Occipital lobe (tissue), 2 donors: Measurements from ENCODE around the gene WDTC1. TPM values are rescaled to one million over a fixed set of nuclear protein-coding genes. Genes with fewer than 3 reads are reported as not detected.
A peak's percentile ranks its signal among the peaks of the same experiment; 100 is the strongest.
"Not testable (repeated sequence)": the region's sequence is repeated elsewhere in the genome, so short reads cannot be mapped to it uniquely, and the experiment has no call there.

Experiments used
- DNase-seq: peaks from one replicate; lab custom pipeline; 2025; lab: John Stamatoyannopoulos, UW
- total RNA-seq: library from RNA; depleted of rRNA; stranded (reverse); fragments of >200 nt; gene quantifications from one replicate; pipeline ENCODE4 v1.2.3, GENCODE V29; 2014

Gene WDTC1
- total RNA-seq, 1 donor from 2014 or later = 20.9 TPM

DNA sequence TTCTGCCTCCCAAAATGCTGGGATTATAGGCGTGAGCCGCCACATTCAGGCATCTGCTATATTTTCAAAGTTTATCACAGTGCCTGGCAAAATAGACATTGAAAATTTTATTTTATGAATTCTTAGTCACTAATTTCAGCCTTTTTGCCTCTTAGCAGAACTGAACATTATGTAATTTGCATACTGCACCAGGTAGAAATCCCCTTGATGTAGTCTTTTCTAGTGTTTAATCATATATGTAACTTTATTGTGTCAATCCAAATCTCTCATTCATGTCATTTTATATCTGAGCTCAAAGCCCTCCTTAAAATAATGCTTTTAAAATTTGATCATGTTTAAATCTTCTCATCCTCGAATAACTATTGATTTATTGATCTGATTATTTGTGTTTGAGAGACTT is 19.2 kb downstream of the WDTC1 start:
- no peak for DNase-seq

DNA sequence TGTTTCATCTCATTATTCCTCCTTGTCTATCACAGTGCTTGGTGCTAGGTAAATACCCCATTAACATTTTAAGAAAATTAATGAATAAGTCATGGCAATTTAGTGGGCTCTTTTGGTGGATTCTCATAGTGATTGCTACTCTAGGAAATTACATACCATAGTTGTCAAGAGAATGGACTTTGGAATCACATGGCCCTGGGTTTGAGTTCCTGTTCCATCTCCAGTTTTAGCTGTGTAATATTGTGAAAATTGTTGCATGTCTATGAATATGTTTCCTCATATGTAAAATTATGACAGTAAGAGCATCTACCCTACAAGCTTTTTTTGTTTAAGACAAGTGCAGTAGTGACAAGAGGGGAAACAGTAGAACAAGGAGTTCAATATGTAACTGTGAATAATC is 20.7 kb downstream of the WDTC1 start:
- DNase-seq = no peak

DNA sequence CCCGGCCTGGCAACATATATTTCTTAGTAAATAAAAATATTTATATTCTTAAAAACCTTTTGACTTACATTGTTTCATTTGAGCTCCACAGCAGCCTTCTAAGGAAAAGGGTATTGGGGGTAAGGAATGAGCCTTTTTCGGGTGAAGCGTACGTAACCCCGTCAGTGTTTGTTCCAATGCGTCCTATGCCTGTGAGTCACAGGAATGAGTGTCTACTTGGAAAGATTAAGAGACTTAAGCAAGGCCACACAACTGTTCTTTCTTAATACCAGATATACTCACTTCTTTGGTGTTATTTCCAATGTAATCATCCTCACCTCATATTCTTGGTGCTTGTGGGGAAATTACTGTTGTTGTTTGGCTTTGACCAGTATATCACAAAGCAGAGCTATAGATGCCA is 22.7 kb downstream of the WDTC1 start:
- no peak for DNase-seq

DNA sequence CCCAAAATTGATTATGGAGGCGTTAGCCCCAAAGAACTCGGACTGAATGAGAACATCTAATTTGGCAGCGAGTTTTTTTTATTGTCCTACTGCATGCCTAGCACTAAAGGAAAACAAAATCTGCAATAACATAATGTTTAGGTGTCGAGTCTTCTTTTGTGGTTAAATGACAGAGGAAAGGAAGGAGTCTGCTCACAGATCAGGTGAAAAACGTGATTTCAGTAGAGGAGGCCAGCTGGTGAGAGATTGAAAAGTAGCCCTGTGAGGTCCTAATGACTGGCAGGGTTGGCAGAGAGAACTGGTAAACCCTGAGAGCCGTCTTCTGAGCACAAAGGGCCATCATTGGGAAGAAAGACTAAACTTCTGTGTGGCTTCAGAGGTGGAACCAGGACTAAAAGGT is 24.2 kb downstream of the WDTC1 start:
- no peak for DNase-seq

GRCh38 chr1:27267153-27267552 is 32.7 kb downstream of the WDTC1 start:
- no peak for DNase-seq

GRCh38 chr1:27269276-27269675 is 34.8 kb downstream of the WDTC1 start:
- no peak for DNase-seq

DNA sequence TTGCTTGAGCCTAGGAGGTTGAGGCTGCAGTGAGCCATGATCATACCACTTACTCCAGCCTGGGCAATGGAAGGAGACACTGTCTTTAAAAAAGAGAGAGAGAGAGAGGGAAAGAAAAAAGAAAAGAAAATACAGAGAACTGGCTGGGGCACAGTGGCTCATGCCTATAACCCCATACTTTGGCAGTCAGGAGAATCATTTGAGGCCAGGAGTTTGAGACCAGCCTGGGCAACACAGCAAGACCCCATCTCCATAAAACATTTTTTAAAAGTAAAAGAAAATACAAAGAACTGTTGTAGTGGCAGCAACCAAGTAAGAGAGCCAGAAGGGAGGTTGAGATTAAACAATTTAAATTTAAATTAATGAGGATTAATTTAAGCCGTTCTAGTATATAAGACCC is 39.8 kb downstream of the WDTC1 start:
- no peak for DNase-seq

DNA sequence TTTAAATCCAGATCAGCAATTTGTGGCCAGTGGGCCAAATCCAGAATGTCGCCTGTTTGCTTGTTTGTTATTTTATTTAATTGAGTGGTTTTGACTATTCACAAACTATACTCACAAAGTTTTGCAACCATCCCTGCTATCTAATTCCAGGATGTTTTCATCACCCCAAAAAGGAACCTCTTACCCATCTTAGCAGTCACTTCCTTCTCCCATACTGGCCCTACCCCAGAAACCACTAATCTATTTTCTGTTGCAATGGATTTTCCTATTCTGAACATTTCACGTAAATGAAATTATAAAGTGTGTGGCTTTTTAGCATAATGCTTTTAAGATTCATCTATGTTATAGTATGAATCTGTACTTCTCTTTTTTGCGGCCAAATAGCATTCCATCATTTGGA is 41.3 kb downstream of the WDTC1 start:
- no peak for DNase-seq

DNA sequence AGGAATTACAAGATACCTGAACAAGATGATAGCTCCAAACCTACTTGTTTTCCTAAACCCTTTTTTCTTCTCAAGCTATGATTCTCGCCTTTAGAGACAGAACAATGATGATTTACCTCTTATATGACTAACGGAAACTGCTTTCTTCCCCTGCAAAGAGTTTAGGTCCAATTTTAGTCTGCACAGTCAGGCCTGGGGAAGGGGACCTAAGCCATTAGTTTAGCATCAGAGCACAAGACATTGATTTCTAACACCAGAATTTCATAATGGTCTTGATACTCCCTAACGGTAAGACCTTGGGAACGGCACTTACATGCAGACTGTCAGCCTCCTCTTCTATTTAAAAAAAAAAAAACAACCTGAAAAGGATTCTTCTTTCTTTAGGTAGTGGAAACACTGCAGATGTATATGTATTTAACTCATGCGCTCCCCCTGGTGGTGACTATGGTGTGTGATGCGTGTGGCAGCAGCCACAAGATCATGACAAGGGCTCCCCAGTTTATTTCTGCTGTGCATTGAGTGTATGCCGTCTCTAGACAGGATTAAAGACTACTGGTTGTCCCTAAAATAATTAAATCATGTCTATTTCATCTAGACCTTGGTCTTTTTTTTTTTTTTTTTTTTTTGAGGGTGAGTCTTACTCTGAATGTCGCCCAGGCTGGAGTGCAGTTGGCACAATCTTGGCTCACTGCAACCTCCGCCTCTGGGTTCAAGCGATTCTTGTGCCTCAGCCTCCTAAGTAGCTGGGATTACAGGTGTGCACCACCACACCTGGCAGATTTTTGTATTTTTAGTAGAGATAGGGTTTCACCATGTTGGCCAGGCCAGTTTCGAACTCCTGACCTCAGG is 50.2 kb downstream of the WDTC1 start:
- peak; percentile 52 for DNase-seq

DNA sequence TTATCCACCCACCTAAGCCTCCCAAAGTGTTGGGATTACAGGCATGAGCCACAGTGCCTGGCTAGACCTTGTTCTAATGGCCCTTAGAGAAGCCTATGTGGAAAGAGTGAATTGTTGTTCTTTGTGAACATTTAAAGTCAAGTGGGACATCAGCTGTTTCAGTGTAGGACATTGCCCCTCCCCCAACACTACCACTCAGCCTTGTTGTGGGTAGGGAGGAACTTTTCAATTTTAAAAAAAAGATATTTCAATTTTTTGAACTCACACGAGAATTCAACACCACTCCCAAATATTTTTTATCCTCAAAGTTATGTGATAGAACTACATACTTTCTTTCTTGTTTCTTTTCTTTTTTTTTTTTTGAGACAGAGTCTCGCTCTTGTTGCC is 50.8 kb downstream of the WDTC1 start:
- no peak for DNase-seq

DNA sequence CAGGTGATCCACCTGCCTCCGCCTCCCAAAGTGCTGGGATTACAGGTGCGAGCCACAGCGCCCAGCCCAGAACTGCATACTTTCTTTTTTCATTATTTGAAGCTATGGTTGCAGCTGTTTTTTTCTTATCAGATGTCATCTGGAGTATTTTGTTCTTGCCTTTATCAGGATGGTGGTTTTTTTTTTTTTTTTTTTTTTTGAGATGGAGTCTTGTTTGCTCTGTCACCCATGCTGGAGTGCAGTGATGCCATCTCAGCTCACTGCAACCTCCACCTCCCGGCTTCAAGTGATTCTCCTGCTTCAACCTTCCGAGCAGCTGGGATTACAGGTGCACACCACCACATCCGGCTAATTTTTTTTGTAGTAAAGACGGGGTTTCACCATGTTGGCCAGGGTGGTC is 51.4 kb downstream of the WDTC1 start:
- DNase-seq = not testable (repeated sequence)

DNA sequence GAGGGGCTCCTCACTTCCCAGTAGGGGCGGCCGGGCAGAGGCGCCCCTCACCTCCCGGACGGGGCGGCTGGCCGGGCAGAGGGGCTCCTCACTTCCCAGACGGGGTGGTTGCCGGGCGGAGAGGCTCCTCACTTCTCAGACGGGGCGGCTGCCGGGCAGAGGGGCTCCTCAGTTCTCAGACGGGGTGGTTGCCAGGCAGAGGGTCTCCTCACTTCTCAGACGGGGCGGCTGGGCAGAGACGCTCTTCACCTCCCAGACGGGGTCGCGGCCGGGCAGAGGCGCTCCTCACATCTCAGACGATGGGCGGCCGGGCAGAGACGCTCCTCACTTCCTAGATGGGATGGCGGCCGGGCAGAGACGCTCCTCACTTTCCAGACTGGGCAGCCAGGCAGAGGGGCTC is 54.7 kb downstream of the WDTC1 start:
- not testable (repeated sequence) for DNase-seq

- no peak for DNase-seq
These were observed 56.1 kb downstream of the WDTC1 start for GRCh38 chr1:27290581-27290980.

GRCh38 chr1:27292106-27292505 is 57.7 kb downstream of the WDTC1 start:
- no peak for DNase-seq

DNA sequence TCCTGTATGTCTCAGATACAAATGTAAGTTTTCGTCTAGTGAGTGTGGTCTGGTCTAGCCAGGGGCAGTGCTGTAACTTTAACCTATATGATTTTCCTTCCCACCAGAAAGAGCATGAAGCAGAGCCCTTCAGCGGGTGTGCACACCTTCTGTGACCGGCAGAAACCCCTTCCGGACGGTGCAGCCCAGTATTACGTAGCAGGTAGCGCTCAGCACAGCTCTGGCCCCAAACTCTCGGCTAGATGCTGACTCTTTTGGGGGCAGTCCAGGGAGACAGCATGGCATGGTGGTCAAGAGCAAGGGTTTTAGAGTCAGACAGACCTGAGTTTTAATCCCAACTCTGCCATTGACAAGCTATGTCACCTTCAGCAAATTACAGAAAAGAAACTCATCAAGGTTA is 59.5 kb downstream of the WDTC1 start:
- DNase-seq = no peak

DNA sequence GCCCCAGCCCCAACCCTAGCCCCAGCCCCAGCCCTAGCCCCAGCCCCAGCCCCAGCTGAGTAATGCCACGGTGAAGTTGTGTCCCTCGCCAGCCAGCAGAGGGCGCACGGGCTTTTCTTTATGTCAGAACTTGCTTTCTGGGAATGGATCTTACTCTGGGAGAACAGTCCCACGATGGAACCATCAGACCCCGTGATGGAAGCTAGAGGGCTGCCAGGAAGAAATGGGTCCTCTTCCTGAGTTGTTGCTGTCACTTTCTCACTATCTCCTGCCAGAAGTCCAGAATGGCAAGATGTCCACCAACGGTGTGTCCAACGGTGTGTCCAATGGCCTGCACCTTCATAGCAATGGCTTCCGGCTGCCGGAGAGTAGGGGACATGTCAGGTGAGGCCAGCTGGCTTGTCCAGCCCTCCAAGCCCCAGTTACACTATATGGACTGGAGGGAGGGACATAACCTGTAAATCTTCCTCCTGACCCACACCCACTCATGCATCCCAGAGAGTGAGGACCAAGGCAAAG is 62.4 kb downstream of the WDTC1 start:
- DNase-seq = peak; percentile 31

- DNase-seq = no peak
These were observed 63.5 kb downstream of the WDTC1 start for GRCh38 chr1:27297903-27298302.

- no peak for DNase-seq
These were observed 64.4 kb downstream of the WDTC1 start for GRCh38 chr1:27298632-27299384.

DNA sequence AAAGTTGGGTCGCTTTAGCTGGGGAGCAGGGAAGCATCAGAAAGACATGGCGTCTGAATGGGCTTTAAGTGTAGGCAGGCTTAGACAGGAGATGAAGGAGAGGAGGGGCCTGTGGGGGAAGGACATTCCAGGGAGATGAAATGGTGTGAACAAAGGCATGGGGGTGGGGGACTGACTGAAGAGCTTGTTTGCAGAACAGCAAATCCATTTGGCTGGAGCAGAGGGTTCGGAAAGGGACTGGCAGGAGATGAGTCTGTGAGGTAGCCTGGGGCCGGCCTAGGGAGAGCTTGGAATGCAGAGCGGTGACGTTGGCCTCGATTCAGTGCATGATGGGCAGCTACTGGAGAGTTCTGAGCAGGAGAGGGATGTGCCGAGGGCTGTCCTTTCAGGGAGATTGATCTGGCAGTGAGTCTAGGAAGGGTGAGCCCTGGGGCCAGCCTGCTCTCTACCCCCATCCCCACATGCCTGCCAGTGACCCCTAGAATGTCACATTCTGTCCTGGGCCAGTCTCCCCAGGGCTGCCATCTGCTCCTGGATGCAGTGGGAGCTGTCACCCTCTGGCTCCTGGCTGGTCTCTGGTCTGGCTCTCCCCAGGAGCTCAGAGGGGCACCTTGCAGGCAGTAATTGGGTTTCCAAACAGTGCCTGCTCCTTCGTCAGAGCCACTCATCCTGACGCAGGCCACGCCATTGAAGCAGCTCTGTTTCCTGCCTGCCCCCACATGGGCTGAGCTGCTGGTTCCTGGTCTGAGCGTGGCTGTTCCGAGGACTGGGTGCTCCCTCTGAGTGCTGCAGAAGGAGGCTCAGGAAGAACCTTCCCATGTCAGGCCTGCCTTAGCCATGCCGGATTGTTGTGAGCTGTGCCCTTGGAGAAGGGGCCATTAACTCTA is 65.2 kb downstream of the WDTC1 start:
- peak; percentile 58 for DNase-seq

DNA sequence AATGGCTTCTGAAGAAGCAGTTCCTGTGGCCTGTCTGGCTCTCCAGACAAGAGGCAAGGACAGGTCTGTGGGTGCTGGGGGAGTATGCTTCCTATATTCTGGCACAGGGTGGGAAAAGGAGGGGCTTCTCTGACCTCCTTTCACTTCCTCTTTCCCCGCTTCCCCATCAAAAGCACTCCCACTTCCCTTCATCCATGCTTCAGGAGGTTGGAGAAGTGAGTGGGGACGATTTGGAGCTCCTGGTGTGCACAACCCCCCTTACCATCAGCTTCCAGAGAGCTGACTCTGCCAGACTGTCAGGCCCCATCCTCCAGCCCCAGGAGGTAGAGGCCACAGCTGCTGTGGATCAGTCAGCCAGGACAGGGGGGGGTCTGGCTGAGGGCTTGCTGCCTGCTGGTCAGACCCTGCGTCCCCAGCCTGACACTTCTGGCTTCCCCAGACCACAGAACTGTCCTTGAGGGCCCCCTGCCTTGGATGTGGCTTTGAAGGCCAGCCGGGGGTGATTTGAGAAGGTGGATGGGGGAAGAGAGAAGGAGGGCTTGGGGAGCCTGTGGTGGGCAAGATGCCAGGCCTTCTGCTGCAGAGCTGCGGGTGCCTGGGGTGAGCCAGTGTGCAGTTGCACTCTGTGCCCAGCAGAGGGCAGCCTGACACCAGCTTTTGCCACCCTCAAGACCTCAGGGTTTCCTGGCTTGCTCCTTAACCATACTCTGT is 66.1 kb downstream of the WDTC1 start:
- DNase-seq = peak; percentile 69

DNA sequence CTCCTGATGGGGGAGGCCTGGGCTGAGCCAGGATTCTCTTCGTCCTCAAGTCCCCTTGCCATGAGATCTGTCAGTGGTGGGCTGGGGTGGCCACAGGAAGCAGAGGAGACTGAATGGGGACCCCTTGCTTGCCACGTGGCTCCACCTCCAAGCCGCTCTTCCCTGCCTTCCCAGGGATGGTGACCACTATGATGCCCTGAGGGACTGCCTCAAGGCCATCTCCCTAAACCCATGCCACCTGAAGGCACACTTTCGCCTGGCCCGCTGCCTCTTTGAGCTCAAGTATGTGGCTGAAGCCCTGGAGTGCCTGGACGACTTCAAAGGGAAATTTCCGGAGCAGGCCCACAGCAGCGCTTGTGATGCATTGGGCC is 66.6 kb downstream of the WDTC1 start:
- DNase-seq = no peak
